Erythroblast (primary cell): ENCODE measurements around the gene GMDS.

Source experiments
- DNase-seq, 2 experiments: peaks; one replicate each; lab custom pipeline; 2025; lab: John Stamatoyannopoulos, UW
- GATA1 ChIP-seq: IDR thresholded peaks from 2 replicates; pipeline ENCODE4 v1.6.1; 2011; ENCODE audit warnings: low read depth, mild to moderate bottlenecking, control low read depth, low read length, moderate library complexity
- POLR2A ChIP-seq: IDR thresholded peaks from 2 replicates; pipeline ENCODE4 v1.6.1; 2011; ENCODE audit warnings: mild to moderate bottlenecking, low read length

Gene GMDS

GRCh38 chr6:1636272-1636825, 609.1 kb downstream of the GMDS start:
- no peak for TF ChIP-seq GATA1
- TF ChIP-seq POLR2A: no peak
- no peak for DNase-seq

DNA sequence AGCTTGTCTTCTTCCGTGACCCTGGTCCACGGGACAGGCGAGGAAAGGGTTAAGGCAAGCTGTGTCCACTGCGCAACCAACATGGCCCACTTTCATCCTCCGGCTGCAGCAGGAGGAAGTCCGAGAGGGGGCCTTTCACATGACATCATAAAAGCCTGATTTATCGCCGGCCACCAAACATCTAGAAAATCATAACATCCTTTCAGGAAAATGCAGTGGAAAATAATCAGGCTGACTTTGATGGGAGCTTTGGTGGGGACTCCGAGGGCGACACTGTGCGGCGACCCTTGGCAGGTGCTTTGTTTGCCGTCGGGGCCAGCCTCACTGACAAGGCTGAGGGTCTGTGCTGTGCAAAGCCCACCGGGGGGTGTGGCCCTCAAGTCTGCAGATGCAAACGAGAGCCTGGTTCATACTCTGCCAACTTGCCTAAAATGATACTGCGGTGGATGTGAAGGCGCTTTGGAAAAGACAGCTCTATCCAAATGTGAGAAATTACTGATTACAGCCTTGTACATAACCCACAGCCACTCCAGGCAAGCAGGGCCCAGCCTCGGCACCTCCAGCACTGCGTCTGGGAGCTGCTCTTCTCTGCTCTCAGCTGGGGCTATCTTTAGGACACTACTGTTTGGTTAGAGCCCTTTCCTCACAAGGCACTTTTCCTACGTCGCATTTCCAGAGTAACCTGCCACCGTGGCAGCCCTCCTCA, 609.9 kb downstream of the GMDS start:
- TF ChIP-seq GATA1: no peak
- no peak for TF ChIP-seq POLR2A

GRCh38 chr6:1634081-1634480, 611.3 kb downstream of the GMDS start:
- TF ChIP-seq GATA1: no peak
- no peak for TF ChIP-seq POLR2A
- DNase-seq: no peak

More for the DNA sequence above, 609.9 kb downstream of the GMDS start:
- DNase-seq: no peak

GRCh38 chr6:1633366-1634021, 611.9 kb downstream of the GMDS start:
- TF ChIP-seq GATA1 (no peak), POLR2A (no peak)
- no peak for DNase-seq

- DNase-seq: no peak
- TF ChIP-seq POLR2A (no peak), GATA1 (no peak)
Measured at GRCh38 chr6:1631251-1631650, 614.2 kb downstream of the GMDS start.

DNA sequence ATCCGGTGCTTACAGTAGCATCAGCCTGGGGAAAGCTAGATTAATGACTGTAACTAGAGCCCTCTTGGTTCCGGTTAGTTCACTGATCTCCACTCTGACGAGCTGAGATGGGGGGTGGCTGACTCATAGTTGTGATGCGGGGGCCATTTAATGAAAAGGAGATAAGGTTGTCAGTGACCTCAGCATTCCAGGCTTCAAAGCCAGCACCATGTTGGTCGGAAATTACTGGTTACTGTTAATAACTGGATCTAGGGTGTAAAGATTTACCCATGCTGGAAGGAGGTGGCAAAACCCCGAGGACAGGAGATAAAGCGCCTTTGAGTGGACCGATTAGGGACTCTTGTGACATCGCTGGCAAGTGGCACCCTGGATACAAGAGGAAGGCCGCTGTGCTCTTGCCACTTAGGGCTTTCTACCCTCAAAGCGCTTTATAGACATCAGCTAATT, 614.6 kb downstream of the GMDS start:
- no peak for TF ChIP-seq GATA1
- TF ChIP-seq POLR2A: no peak
- no peak for DNase-seq

- no peak for DNase-seq
- TF ChIP-seq GATA1 (no peak), POLR2A (no peak)
Measured at GRCh38 chr6:1630212-1630770, 615.1 kb downstream of the GMDS start.

DNA sequence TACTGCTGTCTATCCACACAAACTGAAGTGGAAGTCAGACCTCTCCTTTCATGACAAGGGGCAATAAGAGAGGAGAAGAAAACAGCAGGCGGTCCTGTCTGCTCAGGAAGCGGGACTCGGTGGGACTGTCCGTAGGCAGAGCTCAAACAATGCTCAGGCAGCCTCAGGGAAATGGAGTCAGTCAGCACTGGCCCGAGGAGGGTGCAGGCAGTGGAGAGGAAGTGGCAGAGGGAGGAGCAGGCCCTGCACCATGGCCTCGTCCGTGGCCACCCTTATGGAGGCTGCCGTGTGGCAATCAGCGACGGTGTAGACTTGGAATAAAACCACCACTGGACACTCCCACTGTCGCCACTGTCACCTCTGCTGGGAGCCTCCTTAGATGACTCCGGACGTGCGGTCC, 616.1 kb downstream of the GMDS start:
- no peak for TF ChIP-seq GATA1
- TF ChIP-seq POLR2A: no peak
- no peak for DNase-seq

DNA sequence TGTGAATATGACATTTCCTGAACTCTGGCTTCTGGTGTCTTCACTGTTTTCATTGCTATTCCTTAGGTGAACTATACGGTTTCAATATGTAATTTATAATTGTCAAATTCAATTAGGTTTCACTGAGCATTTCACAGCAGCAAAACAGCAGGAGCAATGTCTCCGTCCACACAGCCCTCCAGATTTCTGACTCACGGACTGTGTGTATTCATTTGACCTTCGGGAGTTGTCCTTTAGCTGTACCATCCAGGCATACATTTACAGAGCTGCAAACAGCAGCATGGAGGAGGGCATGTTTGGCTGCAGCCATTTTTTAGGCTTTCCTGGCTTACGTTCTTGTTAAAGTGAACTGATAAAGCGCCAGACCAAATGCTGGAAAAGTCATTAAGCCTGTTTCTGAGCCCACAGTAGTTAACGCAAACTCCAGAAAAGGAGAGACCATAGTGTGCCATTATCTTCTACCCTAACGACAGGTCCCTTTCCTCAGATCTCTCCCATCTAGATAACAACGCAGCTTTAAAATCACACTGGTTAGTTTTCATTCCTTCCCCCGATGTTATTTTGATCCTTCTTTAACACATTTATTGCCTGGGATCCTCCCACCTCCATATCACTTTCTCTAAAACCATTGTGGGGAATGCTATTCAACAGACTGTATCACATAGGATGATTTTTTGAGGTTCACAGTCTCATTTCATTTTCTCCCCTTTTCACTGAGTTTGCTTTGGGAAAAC, 617.4 kb downstream of the GMDS start:
- no peak for DNase-seq
- no peak for TF ChIP-seq POLR2A
- no peak for TF ChIP-seq GATA1

GRCh38 chr6:1626481-1626880, 618.9 kb downstream of the GMDS start:
- TF ChIP-seq GATA1: no peak
- no peak for TF ChIP-seq POLR2A
- no peak for DNase-seq

- TF ChIP-seq GATA1 (no peak), POLR2A (no peak)
- no peak for DNase-seq
Measured at GRCh38 chr6:1625794-1626435, 619.5 kb downstream of the GMDS start.

GRCh38 chr6:1624851-1625781, 620.3 kb downstream of the GMDS start:
- DNase-seq: no peak

More at GRCh38 chr6:1624851-1625781, 620.3 kb downstream of the GMDS start:
- TF ChIP-seq POLR2A: no peak
- TF ChIP-seq GATA1: no peak
